NT2/D1 (cell line): ENCODE data around the gene MEPE.

Experiments
- SUZ12 ChIP-seq: IDR thresholded peaks from 2 replicates; pipeline ENCODE4 v1.6.1; 2011; ENCODE audit not compliant: insufficient read length, insufficient read depth; ENCODE audit errors: extremely low read depth
- ZNF274 ChIP-seq: IDR thresholded peaks from 2 replicates; pipeline ENCODE4 v1.6.1; 2011; ENCODE audit warnings: mild to moderate bottlenecking, low read depth, low read length

GRCh38 chr4:87895964-87896621 lies 63.3 kb downstream of the MEPE start:
- no peak for TF ChIP-seq ZNF274
- TF ChIP-seq SUZ12 = no peak
